ENCODE results near the gene P2RY1. TPM values are rescaled to one million over a fixed set of nuclear protein-coding genes. Genes with fewer than 3 reads are reported as not detected.

P2RY1 gene, protein sequence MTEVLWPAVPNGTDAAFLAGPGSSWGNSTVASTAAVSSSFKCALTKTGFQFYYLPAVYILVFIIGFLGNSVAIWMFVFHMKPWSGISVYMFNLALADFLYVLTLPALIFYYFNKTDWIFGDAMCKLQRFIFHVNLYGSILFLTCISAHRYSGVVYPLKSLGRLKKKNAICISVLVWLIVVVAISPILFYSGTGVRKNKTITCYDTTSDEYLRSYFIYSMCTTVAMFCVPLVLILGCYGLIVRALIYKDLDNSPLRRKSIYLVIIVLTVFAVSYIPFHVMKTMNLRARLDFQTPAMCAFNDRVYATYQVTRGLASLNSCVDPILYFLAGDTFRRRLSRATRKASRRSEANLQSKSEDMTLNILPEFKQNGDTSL
- 0.33 to 0.46 TPM (median 0.45 TPM) in 5 replicates for total RNA-seq (2022; extraction: Qiagen RNA extraction; ENCODE audit: low read depth)

DNA sequence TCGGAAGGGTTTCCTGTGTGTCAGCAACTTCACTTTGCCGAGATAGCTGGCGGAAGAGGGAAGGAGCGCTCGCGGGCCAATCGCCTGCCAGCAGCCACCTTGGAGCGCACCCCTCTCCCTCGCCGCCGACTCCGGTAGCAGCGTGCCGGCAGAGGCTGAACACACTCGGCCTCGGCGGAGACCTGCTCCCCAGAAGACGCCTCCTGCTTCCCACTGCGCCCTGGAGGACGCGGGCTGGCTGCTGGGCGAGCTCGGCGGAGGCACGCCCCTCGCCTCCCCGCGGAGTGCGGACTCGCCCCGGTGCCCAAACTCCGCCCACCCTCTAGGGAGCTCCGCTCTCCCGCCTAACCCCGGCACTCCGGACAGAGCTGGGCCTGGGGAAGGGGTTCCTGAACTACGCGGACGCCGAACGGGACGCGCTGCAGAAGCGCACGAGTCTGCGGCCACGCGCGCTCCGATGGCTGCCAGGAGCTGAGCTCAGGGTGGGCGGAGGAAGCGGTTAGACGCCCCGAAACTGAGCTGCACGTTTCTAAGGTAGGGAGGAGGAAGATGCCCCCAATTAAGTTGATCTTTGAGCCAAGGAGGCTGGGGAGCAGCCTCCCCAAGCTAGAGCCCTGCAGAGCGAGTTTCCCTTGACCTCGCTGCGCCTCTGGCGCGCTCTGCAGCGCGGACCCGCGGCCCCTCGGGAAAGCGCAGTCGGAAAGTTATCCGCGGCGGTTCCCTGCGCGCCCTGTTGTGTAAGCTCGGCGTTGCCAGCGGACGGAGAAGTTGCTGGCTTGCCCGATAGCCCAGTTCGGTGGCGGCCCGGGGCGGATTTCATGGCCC lies at the start of gene P2RY1:
Gene P2RY1 (plus strand): TSS at position 356 of the 825 bp plus-strand sequence. CDS start 652 bp downstream, outside the sequence.

Data from A549 treated with DMSO at 1 μM for 4 hours (cell line).